Amygdala (tissue), 56 donors: ENCODE results near the gene C11orf24.
"Not testable (repeated sequence)": the region's sequence is repeated elsewhere in the genome, so short reads cannot be mapped to it uniquely, and the experiment has no call there.

Experiments
- DNase-seq, 56 donors: peaks; one replicate each; lab custom pipeline; 2025; lab: John Stamatoyannopoulos, UW

The C11orf24 gene

GRCh38 chr11:68300076-68300830 lies 28.5 kb upstream of the C11orf24 start:
- DNase-seq: no peak

GRCh38 chr11:68299517-68299879 lies 27.7 kb upstream of the C11orf24 start:
- not testable (repeated sequence) for DNase-seq

GRCh38 chr11:68298659-68299516 lies 27.1 kb upstream of the C11orf24 start:
- no peak for DNase-seq

- peak in 47 of 56 donors; percentile 7 to 81 (median 51) for DNase-seq
Observed at GRCh38 chr11:68297812-68298658, 26.3 kb upstream of the C11orf24 start.

- no peak for DNase-seq
Observed at GRCh38 chr11:68297494-68297811, 25.7 kb upstream of the C11orf24 start.

DNA sequence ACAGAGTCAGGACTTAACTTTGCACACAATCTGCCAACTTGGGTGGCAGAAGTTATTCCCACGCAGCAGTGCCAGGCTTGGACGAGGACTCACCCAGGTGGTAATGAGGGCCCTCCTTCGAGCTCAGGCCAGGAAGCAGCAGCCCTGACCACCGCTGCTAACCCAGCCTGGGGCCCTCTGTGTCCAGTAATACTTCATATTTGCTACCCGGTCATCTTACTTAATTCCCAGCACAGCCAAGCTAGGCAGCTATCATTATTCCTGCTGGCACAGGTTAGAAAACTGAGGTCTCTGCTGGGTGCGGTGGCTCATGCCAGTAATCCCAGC lies 25.2 kb upstream of the C11orf24 start:
- no peak for DNase-seq

GRCh38 chr11:68296344-68297051 lies 24.7 kb upstream of the C11orf24 start:
- no peak for DNase-seq

GRCh38 chr11:68295940-68296339 lies 24.2 kb upstream of the C11orf24 start:
- DNase-seq: no peak

DNA sequence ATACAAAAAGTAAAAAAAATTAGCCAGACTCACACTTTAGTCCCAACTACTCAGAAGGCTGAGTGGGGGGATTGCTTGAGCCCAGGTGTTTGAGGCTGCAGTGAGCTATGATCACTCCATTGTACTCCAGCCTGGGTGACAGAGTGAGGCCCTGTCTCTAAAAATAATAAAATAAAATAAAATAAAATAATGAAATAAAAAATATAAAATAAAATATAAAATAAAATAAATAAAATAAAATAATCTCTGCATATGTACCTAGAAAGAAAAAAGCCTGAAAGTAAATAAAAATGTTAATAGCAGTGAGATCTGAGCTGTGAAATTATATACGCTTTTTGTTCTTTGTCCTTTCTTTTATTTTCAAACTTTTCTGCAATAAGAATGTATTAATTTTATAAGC lies 23.5 kb upstream of the C11orf24 start:
- DNase-seq: no peak

DNA sequence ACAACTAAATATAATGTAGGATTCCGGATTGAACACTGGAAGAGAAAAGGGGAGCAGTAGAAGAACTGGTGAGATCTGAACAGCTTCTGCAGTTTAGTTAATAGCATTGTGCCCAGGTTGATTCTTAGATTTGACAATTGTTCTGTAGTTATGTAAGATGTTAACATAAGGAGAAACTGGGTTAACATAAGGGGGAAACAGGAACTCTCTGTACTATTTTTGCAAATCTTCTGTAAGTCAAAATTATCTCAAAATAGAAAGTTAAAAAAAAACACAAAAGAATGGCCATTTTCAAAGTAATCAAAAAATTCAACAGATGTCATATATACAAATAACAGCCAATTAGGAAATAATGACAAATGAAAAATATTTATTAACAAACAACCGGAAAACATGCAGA lies 21.9 kb upstream of the C11orf24 start:
- no peak for DNase-seq

- no peak for DNase-seq
Observed at GRCh38 chr11:68289456-68289855, 17.7 kb upstream of the C11orf24 start.

- DNase-seq: no peak
Observed at GRCh38 chr11:68287419-68287818, 15.6 kb upstream of the C11orf24 start.

DNA sequence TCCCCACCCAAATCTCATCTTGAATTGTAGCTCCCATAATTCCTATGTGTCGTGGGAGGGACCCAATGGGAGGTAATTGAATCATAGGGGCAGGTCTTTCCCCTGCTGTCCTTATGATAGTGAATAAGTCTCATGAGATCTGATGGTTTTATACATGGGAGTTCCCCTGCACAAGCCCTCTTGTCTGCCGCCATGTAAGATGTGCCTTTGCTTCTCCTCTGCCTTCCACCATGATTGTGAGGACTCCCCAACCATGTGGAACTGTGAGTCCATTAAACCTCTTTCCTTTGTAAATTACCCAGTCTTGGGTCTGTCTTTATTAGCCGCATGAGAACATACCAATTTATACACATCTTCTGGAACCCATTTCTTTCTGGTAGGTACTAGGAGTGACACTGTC lies 12.8 kb upstream of the C11orf24 start:
- not testable (repeated sequence) for DNase-seq

DNA sequence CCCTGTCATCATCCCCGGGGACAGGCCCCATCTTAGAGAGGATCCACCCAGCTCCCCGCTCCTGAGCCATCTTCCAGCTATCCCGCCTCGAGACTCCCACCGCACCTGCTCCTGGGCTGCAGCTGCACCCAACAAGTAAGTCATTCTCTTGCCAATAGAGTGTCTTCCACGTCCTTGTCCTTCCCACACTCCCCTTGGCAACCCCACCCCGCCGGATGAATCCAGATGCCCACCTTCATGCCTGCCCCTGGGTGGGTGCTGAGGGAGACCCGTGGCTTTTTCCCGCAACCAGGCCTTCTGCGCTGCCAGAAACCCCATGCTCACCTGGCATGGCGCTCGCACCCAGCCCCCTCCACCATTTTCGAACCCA lies 11.1 kb upstream of the C11orf24 start:
- DNase-seq: no peak

DNA sequence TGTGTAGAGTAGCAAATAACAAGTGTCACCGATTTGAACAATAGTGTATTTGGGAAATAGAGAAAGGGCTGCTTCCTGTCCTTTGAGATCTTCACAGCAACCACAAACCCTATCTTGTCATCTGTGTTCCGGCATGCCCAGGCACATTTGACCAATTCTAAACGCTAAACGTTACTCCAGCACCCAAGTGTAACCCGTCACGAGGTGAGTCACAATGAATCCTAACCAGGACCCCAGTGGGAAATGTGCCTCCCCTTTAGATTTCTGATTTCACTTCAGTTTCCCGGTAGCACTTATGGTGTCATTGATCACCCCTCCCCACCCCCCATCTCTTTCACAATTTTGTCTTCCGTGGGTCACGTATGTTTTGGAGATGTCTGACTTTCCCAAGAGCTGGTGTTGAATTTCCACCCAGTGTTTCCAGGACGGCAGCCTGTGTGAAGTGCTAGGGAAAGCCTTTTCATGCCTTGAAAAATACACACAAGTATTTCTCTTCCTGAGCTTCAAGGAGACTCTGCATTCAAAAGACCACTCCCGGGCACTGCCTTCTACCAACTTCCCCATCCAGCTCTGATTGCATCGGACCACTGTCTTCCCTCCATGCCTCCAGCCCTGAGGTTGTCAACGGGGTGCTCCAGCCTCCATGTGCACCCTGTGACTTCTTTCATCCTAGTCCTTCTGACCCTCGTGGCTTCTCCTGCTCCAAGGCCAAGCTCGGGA lies 10.5 kb upstream of the C11orf24 start:
- no peak for DNase-seq

GRCh38 chr11:68279676-68280075 lies 7.9 kb upstream of the C11orf24 start:
- no peak for DNase-seq

GRCh38 chr11:68276861-68277260 lies 5.1 kb upstream of the C11orf24 start:
- no peak for DNase-seq

DNA sequence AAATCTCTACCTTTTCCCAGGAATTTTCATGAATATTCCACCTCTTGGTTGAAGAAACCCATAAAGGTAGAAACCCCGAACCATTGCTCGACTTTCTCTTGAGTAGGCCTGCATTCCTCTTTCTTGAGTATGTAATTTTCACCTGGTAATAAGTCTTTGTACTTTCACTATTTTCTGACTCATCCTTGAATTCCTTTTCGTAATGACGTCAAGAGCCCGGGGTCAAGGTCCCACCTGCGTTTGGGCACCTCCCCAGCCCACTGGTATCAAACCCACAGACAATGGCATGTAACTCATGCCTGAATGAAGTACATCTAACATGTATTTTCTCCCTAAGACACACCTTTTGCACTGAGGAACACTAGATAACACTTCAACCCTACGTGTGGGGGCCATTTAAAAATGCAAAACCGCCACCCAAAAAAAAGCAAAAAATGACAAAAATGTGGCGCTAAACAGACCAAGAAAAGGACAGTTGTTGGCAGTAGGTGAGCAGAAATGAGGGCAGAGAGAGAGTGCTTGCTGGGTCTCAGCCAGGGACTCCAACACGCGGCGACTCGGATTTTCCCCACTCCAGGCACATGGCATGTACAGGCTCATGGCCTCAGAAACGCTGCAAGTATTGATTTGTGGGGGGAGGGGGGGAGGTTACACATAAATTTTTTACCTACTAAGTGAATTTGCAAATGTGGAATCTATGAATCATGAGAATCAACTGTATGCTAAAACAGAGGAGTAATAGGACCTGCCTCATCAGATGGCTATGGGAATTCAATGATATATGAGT lies 4.1 kb upstream of the C11orf24 start:
- DNase-seq: no peak

GRCh38 chr11:68274306-68274705 lies 2.5 kb upstream of the C11orf24 start:
- no peak for DNase-seq
